ENCODE data around the gene DEPDC1.

The DEPDC1 gene

GRCh38 chr1:68481041-68481440, 15.8 kb downstream of the DEPDC1 start:
- TF ChIP-seq TCF4 (CRISPR knock-in tag; IDR thresholded peaks at IDR 0.05; ENCODE audit: borderline replicate concordance) (no peak), ZNF8 (CRISPR knock-in tag; IDR thresholded peaks at IDR 0.05) (no peak), CSDC2 (CRISPR knock-in tag; IDR thresholded peaks at IDR 0.05) (no peak), BACH2 (CRISPR knock-in tag; IDR thresholded peaks at IDR 0.05; ENCODE audit: borderline replicate concordance) (no peak), OSR1 (CRISPR knock-in tag; IDR thresholded peaks at IDR 0.05) (no peak), ZNF565 (CRISPR knock-in tag; conservative IDR thresholded peaks at IDR 0.05; ENCODE audit: low read depth) (no peak), CSRNP3 (CRISPR knock-in tag; IDR thresholded peaks at IDR 0.05) (no peak), TOX (CRISPR knock-in tag; IDR thresholded peaks at IDR 0.05; ENCODE audit: borderline replicate concordance) (no peak), ZNF70 (CRISPR knock-in tag; IDR thresholded peaks at IDR 0.05) (no peak), ZFP30 (CRISPR knock-in tag; IDR thresholded peaks at IDR 0.05) (no peak), ARNTL (CRISPR knock-in tag; IDR thresholded peaks at IDR 0.05; ENCODE audit: borderline replicate concordance, low read depth) (no peak), PPARA (CRISPR knock-in tag; IDR thresholded peaks at IDR 0.05; ENCODE audit: borderline replicate concordance) (no peak), SNAI2 (CRISPR knock-in tag; IDR thresholded peaks at IDR 0.05) (no peak), GLIS3 (CRISPR knock-in tag; IDR thresholded peaks at IDR 0.05) (no peak), ESRRG (CRISPR knock-in tag; IDR thresholded peaks at IDR 0.05) (no peak), ISL1 (CRISPR knock-in tag; IDR thresholded peaks at IDR 0.05) (no peak), PATZ1 (CRISPR knock-in tag; IDR thresholded peaks at IDR 0.05; ENCODE audit: borderline replicate concordance) (no peak), POU6F1 (CRISPR knock-in tag; IDR thresholded peaks at IDR 0.05; ENCODE audit: borderline replicate concordance, low read depth) (no peak)
- TF ChIP-seq, protein P1, sequence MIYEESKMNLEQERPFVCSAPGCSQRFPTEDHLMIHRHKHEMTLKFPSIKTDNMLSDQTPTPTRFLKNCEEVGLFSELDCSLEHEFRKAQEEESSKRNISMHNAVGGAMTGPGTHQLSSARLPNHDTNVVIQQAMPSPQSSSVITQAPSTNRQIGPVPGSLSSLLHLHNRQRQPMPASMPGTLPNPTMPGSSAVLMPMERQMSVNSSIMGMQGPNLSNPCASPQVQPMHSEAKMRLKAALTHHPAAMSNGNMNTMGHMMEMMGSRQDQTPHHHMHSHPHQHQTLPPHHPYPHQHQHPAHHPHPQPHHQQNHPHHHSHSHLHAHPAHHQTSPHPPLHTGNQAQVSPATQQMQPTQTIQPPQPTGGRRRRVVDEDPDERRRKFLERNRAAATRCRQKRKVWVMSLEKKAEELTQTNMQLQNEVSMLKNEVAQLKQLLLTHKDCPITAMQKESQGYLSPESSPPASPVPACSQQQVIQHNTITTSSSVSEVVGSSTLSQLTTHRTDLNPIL (CRISPR knock-in tag; IDR thresholded peaks at IDR 0.05; ENCODE audit: low read depth), result no peak
- ATAC-seq, result no peak

- ATAC-seq, result no peak
- TF ChIP-seq CSDC2 (CRISPR knock-in tag; IDR thresholded peaks at IDR 0.05) (no peak), ZFP3 (CRISPR knock-in tag; IDR thresholded peaks at IDR 0.05) (no peak), ZNF565 (CRISPR knock-in tag; conservative IDR thresholded peaks at IDR 0.05; ENCODE audit: low read depth) (no peak)
Observed at GRCh38 chr1:68479501-68479900, 17.4 kb downstream of the DEPDC1 start.

- no peak for TF ChIP-seq ZNF565 (CRISPR knock-in tag; conservative IDR thresholded peaks at IDR 0.05; ENCODE audit: low read depth)
- no peak for TF ChIP-seq ARNTL (CRISPR knock-in tag; IDR thresholded peaks at IDR 0.05; ENCODE audit: borderline replicate concordance, low read depth)
- no peak for TF ChIP-seq ZFP3 (CRISPR knock-in tag; IDR thresholded peaks at IDR 0.05)
- no peak for TF ChIP-seq RARB (CRISPR knock-in tag; IDR thresholded peaks at IDR 0.05)
- TF ChIP-seq, protein P2, sequence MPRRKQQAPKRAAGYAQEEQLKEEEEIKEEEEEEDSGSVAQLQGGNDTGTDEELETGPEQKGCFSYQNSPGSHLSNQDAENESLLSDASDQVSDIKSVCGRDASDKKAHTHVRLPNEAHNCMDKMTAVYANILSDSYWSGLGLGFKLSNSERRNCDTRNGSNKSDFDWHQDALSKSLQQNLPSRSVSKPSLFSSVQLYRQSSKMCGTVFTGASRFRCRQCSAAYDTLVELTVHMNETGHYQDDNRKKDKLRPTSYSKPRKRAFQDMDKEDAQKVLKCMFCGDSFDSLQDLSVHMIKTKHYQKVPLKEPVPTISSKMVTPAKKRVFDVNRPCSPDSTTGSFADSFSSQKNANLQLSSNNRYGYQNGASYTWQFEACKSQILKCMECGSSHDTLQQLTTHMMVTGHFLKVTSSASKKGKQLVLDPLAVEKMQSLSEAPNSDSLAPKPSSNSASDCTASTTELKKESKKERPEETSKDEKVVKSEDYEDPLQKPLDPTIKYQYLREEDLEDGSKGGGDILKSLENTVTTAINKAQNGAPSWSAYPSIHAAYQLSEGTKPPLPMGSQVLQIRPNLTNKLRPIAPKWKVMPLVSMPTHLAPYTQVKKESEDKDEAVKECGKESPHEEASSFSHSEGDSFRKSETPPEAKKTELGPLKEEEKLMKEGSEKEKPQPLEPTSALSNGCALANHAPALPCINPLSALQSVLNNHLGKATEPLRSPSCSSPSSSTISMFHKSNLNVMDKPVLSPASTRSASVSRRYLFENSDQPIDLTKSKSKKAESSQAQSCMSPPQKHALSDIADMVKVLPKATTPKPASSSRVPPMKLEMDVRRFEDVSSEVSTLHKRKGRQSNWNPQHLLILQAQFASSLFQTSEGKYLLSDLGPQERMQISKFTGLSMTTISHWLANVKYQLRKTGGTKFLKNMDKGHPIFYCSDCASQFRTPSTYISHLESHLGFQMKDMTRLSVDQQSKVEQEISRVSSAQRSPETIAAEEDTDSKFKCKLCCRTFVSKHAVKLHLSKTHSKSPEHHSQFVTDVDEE (CRISPR knock-in tag; IDR thresholded peaks at IDR 0.05), result no peak
- TF ChIP-seq OSR1 (CRISPR knock-in tag; IDR thresholded peaks at IDR 0.05), result no peak
- TF ChIP-seq, protein P1 (CRISPR knock-in tag; IDR thresholded peaks at IDR 0.05; ENCODE audit: low read depth), result no peak
- no peak for TF ChIP-seq ESRRG (CRISPR knock-in tag; IDR thresholded peaks at IDR 0.05)
- TF ChIP-seq SNAI2 (CRISPR knock-in tag; IDR thresholded peaks at IDR 0.05), result no peak
- no peak for TF ChIP-seq PATZ1 (CRISPR knock-in tag; IDR thresholded peaks at IDR 0.05; ENCODE audit: borderline replicate concordance)
- no peak for TF ChIP-seq ZC3H10 (CRISPR knock-in tag; IDR thresholded peaks at IDR 0.05)
- no peak for ATAC-seq
Observed at GRCh38 chr1:68478662-68479061, 18.2 kb downstream of the DEPDC1 start.
